ENCODE data around the gene PHEX.
"Not testable (repeated sequence)": the region's sequence is repeated elsewhere in the genome, so short reads cannot be mapped to it uniquely, and the experiment has no call there.

PHEX gene

DNA sequence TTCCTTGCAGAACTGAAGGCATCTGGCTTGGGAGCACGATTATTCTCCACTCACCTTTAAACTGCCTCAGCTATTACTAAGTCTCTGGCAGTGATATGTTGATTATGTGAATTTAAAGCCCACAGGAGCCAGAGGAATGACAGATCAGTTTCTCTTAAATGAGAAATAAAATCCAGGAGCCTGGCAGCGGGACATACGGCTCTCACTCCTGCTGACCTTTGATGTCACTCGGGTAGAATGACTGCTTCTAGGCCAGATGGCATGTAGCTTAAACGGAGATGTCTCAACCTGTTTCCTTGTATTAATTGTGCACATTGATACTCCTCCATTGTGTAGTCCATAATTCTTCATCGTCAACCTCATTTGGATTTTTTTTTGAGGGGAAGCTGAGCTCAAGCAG, 236.6 kb downstream of the PHEX start:
- DNase-seq = no peak

DNA sequence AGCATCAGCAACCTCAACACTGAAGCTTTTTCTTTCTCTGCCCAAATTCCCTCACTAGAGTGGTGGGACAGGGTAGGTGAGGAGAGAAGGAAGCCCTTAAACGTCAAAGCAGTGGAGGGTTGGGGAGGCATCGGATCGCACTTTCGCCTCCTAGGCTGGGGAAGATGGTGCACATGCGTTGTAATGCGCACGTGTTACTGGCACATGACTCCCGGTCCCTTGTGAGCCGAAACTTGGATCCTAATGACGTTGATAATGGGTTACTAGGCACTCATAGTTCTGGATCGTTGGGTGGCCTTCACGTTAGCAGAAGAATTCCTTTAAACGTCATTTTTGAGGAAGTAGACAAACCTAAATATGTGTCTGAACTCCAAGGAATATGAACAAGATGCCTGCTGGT, 240.5 kb downstream of the PHEX start, which contains the start of gene CBLL2:
Gene CBLL2 (plus strand): TSS at position 301 of the 400 bp plus-strand sequence. CDS start 79 bp downstream, at position 380.
- DNase-seq = no peak

DNA sequence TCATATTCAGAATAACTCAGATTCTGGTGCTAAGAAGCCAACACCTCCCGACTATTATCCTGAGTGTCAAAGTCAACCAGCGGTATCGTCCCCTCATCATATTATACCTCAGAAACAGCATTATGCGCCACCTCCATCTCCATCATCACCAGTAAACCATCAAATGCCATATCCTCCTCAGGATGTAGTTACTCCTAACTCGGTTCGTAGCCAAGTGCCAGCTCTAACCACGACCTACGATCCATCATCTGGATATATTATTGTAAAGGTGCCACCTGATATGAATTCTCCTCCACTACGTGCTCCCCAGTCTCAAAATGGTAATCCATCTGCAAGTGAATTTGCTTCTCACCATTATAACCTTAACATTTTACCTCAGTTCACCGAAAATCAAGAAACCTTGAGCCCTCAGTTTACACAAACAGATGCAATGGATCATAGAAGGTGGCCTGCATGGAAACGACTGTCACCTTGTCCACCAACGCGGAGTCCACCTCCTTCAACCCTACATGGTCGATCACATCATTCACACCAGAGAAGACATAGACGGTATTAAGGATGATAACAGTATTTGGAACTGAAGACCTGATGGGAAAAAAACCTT, 241.7 kb downstream of the PHEX start:
- no peak for DNase-seq

DNA sequence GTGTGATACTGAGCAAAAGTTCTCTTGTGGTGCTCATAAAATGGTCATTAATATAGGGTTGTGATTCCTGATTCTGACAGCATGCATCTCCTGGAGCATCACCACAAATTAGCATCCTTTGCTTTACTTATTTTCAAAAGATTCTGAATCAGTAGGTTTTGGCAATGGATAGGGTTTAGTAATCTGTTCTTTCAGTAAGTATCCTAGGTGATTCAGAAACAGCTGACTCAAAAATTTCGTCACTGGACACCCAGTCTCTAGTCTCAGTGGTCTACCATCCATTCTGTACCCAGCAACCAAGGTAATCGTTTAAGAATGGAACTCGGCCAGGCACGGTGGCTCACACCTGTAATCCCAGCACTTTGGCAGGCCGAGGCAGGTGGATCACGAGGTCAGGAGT, 244.7 kb downstream of the PHEX start:
- DNase-seq = no peak

DNA sequence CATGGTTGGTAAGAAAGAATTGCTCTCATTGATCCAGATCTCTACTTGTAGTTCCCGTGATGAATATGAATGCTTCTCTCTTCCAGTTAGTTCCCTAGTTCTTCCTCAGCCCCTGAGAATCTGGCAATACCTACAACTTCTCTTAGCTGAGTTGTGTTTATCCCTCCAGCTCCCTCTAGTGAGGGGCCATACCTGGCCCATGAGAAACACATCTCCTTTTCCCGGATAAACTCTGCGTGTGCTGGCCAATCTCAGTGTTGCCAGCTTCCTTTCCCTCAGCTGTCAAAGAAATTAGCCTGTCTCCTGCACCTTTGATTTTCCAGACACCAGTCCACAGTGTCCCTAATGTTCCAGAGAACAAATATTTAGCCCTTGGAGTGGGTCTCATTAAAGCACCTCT, 246.2 kb downstream of the PHEX start:
- no peak for DNase-seq

DNA sequence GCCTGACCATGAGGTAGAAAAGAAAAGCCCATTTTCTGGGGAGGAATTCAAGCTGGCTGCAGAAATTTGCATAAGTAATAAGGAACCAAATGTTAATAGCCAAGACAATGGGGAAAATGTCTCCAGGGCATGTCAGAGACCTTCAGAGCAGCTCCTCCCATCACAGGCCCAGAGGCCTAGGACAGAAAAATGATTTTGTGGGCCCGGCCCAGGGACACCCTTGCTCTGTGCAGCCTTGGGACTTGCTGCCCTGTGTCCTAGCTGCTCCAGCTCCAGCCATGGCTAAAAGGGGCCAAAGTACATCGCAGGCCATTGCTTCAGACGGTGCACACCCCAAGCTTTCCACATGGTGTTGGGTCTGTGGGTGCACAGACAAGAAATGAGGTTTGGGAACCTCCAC, 257.1 kb downstream of the PHEX start:
- DNase-seq = not testable (repeated sequence)

DNA sequence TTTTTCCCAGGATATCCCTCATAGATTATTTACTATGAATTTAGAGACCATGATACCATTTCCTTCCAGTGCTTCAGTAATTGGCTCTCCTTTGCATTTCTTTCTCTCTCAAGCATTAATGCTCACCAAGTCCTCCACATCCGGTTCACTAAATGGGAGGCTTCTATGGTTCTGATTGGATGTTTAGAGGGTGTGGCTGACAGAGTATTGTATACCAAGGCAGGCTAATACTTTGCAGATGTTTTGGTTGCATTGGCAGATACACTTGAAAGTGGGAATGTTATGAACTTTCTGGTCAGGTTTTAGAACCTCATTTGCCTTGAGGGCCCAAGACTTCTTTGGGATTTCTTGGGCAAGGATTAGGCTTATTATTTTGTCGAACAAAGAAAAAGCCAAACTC, 264.7 kb downstream of the PHEX start:
- no peak for DNase-seq

DNA sequence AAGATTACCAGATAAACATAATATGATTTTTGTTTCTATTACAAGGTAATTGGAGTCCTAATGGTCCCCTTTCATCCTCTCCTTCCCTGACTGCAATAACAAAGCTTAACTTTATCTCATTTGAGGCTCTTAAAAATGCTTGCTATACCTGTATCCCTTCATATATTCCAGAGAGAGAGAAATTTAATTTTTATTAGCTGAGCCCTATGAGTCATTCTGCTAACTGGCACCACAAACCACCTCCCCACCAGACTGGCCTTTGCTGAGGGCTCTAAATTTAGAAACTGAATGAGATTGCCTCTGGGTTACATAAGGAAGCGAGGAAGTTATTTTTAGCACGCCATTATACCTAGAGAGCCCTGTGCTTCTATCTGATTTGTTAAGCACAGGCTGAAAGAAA, 268.0 kb downstream of the PHEX start:
- no peak for DNase-seq

Data from CD4-positive, alpha-beta T cell treated with Interferon alpha-2 for 1 hour (primary cell).